GM23248 (cell line): ENCODE data around the gene PPP2R3B.

Experiments used
- EZH2 ChIP-seq: fragments of 200-600 bp; sonication (generic); IDR thresholded peaks from 2 replicates; pipeline ENCODE4 v1.6.1; 2018; ENCODE audit warnings: antibody characterized with exemption, mild to moderate bottlenecking; ENCODE audit not compliant: insufficient read depth, poor library complexity, severe bottlenecking
- EZH2phosphoT487 ChIP-seq: fragments of 200-600 bp; sonication (generic); IDR thresholded peaks from 2 replicates; pipeline ENCODE4 v1.6.1; 2018; ENCODE audit warnings: antibody characterized with exemption, moderate library complexity, mild to moderate bottlenecking, low read depth; ENCODE audit not compliant: insufficient read depth

DNA sequence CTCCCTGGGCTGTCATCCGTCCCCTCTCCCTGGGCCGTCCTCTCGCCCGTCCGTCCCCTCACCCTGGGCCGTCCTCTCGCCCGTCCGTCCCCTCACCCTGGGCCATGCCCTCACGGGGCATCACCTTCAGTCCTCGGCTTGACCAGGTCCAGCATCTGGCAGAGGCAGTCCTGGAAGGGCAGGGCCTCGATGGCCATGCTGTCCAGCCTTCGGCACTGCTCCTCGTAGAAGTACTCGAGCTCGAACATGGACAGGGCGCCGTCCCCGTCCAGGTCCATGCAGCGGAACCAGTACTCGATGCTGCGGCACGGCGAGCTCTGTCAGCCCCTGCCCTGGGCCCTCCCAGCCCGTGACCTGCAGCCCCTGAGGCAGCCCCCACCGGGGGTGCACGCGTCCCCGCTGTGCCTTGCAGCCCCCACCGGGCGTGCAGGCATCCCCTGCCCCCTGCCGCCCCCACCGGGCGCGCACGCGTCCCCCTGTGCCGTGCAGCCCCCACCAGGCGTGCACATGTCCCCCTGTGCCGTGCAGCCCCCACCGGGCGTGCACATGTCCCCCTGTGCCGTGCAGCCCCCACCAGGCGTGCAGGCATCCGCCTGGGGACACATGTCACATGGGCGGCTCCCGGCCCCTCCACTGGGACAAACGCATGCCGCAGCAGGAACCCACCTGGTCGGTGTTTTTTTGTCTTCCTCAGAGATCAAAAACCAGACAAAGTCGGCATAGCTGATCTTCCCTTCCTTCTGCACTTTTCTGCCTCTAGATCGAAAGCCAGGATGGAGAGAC, 45.9 kb downstream of the PPP2R3B start:
- TF ChIP-seq EZH2 (no peak), EZH2phosphoT487 (no peak)
